GM10266 (cell line): ENCODE data around the gene DOHH.

Experiments
- DNase-seq: peaks from one replicate; pipeline ENCODE4 v3.0.0; 2012; ENCODE audit errors: extremely low spot score
- TF ChIP-seq, protein P1 (sequence below): IDR thresholded peaks from 2 replicates; pipeline ENCODE4 v1.5.1; 2012; ENCODE audit warnings: mild to moderate bottlenecking, low read depth; ENCODE audit not compliant: control insufficient read depth, insufficient read depth; ENCODE audit errors: missing control alignments

Gene DOHH

DNA sequence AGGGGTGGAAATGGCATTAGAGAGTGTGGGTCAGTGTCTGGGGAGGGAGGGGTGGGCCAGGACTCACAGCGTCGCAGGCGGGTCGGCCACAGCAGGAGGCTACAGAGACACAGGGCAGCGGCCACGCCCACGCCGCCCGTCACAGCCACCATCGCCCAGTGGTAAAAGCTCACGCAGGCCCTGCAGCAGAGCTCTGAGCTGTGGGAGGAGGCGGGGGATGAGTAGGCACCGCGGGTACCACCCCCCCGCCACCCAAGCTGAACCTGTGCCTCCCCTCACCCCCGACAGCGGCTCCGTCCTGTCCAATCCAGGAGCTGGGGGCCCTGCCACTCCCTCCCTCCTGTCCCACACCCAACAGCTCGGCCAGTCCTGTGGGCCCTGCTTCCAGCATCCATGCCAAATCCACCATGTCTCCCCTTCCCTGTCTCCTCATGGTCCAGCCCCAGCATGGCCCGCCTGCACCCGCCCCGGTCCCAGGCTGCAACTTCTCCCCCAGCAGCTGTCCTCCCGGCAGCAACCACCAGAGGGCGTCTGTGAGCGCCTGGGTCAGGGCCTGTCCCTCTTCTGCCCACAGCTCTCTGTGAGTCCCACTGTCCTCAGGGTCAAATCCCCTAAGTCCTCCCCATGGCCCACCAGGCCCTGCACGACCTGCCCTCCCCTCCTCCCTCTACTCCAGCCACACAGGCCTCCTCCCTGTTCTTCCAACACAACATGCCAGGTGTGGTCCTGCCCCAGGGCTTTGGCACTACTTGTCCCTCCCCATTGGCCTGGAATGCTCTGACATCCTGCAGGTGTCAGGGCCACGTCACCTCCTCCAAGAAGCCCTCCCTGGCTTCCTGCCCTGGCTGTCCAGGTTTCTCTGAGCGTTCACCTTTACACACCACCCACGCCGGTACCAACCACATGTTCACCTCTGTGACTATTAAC lies 44.5 kb upstream of the DOHH start:
- peak; percentile 93 for DNase-seq
- TF ChIP-seq, protein P1, sequence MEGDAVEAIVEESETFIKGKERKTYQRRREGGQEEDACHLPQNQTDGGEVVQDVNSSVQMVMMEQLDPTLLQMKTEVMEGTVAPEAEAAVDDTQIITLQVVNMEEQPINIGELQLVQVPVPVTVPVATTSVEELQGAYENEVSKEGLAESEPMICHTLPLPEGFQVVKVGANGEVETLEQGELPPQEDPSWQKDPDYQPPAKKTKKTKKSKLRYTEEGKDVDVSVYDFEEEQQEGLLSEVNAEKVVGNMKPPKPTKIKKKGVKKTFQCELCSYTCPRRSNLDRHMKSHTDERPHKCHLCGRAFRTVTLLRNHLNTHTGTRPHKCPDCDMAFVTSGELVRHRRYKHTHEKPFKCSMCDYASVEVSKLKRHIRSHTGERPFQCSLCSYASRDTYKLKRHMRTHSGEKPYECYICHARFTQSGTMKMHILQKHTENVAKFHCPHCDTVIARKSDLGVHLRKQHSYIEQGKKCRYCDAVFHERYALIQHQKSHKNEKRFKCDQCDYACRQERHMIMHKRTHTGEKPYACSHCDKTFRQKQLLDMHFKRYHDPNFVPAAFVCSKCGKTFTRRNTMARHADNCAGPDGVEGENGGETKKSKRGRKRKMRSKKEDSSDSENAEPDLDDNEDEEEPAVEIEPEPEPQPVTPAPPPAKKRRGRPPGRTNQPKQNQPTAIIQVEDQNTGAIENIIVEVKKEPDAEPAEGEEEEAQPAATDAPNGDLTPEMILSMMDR, result peak; percentile 94

DNA sequence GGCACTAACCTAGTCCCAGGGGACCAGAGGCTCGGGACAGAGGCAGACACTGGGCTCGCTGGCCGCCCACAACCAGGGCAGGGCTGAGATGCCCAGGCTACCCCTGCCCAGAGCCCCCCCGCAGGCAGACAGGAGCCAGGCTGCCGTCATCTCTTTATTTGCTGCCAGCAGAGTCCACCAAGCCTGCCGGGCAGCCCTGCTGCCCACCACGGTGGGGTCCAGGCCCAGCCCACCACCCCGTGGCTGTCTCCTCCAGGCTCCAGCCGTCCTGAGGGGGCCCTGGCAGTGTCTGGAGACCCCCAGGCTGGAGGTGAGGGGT lies 43.5 kb upstream of the DOHH start:
- TF ChIP-seq, protein P1, result no peak
- DNase-seq, result no peak

DNA sequence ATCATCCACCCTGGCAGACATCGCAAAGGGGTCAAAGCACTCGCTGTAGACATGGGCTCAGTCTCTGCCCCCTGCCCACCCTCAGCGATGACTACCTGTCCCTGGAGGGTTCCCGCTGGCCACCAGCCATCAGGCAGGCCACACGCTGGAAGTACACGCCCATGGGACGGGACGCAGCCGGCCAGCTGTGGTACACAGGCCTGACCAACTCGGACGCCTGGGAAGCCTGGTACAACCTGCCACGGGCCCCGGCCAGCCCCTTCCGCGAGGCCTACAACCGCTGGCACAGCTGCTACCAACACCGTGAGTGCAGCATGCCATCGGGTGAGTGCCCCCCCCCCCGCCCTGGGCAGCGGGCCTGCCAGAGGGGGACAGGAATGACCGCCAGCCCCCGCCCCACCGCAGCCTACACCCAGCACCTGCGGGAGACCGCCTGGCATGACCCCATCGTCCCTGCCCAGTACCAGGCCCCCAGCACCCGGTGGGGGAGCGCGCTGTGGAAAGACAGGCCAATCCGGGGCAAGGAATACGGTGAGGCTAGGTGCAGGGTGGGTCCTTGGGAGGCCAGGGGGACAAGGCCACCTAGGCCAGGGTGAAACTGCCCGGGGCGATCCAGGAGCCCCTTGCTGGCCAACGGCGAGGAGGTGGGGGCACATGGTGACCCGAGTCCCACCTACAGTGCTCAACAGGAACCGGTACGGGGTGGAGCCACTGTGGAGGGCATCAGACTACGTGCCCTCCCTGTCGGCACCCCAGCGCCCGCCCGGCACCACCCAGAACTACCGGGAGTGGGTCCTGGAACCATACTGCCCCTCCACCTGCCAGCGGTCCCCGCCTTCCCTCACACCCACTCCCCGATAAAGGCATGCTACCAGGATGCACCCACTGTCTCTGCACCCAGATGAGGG lies 42.9 kb upstream of the DOHH start:
- TF ChIP-seq, protein P1, result no peak
- DNase-seq, result no peak

DNA sequence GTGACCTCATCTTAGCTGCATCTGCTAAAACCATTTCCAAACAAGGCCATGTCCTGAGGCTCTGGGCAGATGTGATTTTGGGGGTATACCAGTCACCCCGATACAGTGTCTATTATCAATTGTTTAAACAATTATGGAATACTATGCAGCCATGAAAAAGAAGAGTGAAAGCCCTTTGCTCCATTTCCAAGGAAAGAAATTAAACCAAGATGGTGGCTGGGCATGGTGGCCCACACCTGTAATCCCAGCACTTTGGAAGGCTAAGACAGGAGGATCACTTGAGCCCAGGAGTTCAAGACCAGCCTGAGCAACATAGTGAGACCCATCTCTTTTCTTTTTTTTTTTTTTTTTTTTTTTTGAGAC lies 39.3 kb upstream of the DOHH start:
- no peak for DNase-seq
- TF ChIP-seq, protein P1, result no peak

DNA sequence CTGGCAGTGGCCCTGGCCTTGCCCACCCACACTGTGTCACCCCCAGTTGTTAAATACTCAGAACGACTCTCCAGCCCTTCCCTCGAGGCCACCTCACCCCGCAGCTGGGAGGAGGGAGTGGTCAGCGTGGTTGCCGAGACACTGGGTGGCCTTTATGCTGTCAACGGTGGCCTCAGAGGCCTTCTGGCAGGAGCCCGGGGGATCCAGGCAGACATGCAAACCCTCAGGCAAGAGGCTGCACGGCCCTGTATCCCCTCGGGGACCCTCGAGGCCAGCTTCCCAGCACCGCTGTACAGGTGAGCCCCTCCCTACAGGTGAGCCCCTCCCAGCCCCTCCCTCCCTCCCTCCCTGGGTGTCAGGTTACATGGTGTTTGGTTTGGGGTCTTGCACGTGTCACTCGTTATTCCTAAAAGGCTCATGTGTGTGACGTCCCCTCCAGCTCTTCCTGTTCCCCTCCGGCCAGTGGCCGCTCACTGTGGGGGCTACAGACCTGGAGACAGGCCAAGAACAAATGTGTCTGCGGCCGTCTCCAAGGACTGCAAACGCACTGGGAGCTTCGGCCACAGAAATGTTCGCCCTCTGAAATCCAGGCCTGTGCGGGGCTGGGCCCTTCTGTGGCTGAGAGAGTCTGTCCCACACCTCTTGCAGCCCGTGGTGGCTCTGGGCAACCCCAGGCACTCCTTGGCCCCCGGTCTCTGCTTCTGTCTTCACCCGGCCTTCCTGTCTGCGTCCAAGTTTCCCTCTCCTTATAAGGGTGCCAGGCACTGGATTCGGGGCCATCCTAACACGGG lies 38.7 kb upstream of the DOHH start, which contains the start of gene TEKTIP1:
Gene TEKTIP1, plus strand, starts transcription at position 210 of the 791 bp plus-strand sequence. Its CDS starts 4 bp downstream, at position 214.
- DNase-seq, result no peak
- TF ChIP-seq, protein P1, result no peak

DNA sequence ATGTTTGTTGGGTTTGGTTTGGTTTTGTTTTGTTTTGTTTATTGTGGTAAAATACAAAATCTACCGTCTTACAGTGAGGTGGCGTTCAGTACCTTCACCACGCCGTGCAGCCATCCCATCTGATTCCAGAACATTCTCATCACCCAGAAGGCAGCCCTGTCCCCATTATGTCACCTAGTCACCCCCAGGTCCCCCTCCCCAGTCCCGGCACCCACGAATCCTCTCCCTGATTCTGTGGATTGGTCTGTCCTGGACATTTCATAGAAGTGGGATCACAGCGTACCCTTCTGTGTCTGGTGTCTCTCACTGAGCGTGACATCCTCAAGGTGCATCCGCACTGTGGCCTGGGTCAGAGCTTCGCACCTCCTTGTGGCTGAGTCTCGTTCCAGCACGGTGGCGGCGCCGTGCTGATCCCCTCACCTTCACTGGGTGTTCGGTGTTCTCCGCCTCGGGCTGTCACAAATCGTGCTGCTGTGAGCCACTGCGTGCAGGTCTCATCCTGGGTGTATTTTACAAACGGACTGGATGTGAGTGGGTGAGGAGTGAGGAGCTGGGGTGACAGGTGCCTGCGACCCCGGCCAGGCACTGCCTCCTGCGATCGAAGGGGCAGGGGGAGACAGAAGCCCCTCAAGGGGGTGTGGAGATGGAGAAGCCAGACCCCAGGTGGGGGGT lies 37.9 kb upstream of the DOHH start:
- no peak for DNase-seq
- TF ChIP-seq, protein P1, result no peak
